Smooth muscle cell (in vitro differentiated cells): ENCODE results near the gene CREBBP. TPM values are rescaled to one million over a fixed set of nuclear protein-coding genes. Genes with fewer than 3 reads are reported as not detected.

Source experiments
- DNase-seq: peaks from one replicate; lab custom pipeline; 2025; ENCODE audit not compliant: unreplicated experiment; lab: John Stamatoyannopoulos, UW
- H2AFZ ChIP-seq: fragments of 200-600 bp; sonication (generic); 2 replicates; pipeline ENCODE4 v1.6.0; 2016; ENCODE audit warnings: antibody characterized with exemption, low read depth, mild to moderate bottlenecking
- H3F3A ChIP-seq: fragments of 200-600 bp; sonication (generic); 2 replicates; pipeline ENCODE4 v1.6.0; 2017; ENCODE audit warnings: antibody characterized with exemption, low read depth
- H3K27ac ChIP-seq: fragments of 200-600 bp; sonication (generic); 2 replicates; pipeline ENCODE4 v1.5.1; 2016; ENCODE audit warnings: low read depth, mild to moderate bottlenecking
- H3K27me3 ChIP-seq: fragments of 200-600 bp; sonication (generic); 2 replicates; pipeline ENCODE4 v1.6.1; 2016; ENCODE audit warnings: low read depth, mild to moderate bottlenecking
- H3K36me3 ChIP-seq: fragments of 200-600 bp; sonication (generic); 2 replicates; pipeline ENCODE4 v1.5.1; 2016; ENCODE audit warnings: low read depth
- H3K4me1 ChIP-seq: fragments of 200-600 bp; sonication (generic); 2 replicates; pipeline ENCODE4 v1.5.1; 2016; ENCODE audit warnings: low read depth
- H3K4me2 ChIP-seq: fragments of 200-600 bp; sonication (generic); 2 replicates; pipeline ENCODE4 v1.6.0; 2016; ENCODE audit warnings: mild to moderate bottlenecking
- H3K4me3 ChIP-seq: fragments of 200-600 bp; sonication (generic); 2 replicates; pipeline ENCODE4 v1.5.1; 2016; ENCODE audit warnings: mild to moderate bottlenecking
- H3K79me2 ChIP-seq: fragments of 200-600 bp; sonication (generic); 2 replicates; pipeline ENCODE4 v1.6.0; 2016; ENCODE audit warnings: low read depth, mild to moderate bottlenecking
- H3K9ac ChIP-seq: fragments of 200-600 bp; sonication (generic); 2 replicates; pipeline ENCODE4 v1.6.0; 2016; ENCODE audit warnings: low read depth
- H3K9me3 ChIP-seq: fragments of 200-600 bp; sonication (generic); replicated peaks from 2 replicates; pipeline ENCODE4 v1.5.1; 2016; ENCODE audit warnings: low read depth
- H4K20me1 ChIP-seq: fragments of 200-600 bp; sonication (generic); 2 replicates; pipeline ENCODE4 v1.6.0; 2016; ENCODE audit warnings: low read depth
- CTCF ChIP-seq: fragments of 200-600 bp; sonication (generic); IDR thresholded peaks from 2 replicates; pipeline ENCODE4 v1.5.1; 2017; ENCODE audit warnings: borderline replicate concordance, mild to moderate bottlenecking, antibody characterized with exemption; ENCODE audit not compliant: insufficient read depth, poor library complexity, severe bottlenecking
- WGBS: methylation state at CpG from one replicate; pipeline ENCODE4 v1.1.7; 2016; ENCODE audit warnings: low lambda C conversion rate; 5-methylcytosine and 5-hydroxymethylcytosine counted together
- polyA plus RNA-seq: library from polyadenylated mRNA; unstranded; fragments of >200 nt; fragmentation: Nextera tagmentation; extraction: Ambion mirVana; gene quantifications from 2 replicates; pipeline ENCODE4 v1.2.1, GENCODE V29; 2016
- total RNA-seq: library from RNA; depleted of rRNA; stranded (reverse); fragments of >200 nt; gene quantifications from 2 replicates; pipeline ENCODE4 v1.2.3, GENCODE V29; 2014

The CREBBP gene
- total and polyA plus RNA-seq, 2 experiments from 2014 or later = 14.3 to 19.6 TPM

GRCh38 chr16:3920206-3920605 lies 39.7 kb upstream of the CREBBP start:
- H3K4me1 ChIP-seq = no peaks in the 10 kb centered on the region
- TF ChIP-seq CTCF = no peak
- H3K4me2 ChIP-seq = no peak overlapping the region
- H3K9ac ChIP-seq = no peak overlapping the region
- H3K27me3 ChIP-seq = no peaks in the 10 kb centered on the region
- no peaks in the 10 kb centered on the region for H3K79me2 ChIP-seq
- no peak overlapping the region for H3K4me3 ChIP-seq
- H3K36me3 ChIP-seq = no peaks in the 10 kb centered on the region
- 80% methylated on average over 8 of the region's 8 CpGs for WGBS
- DNase-seq = no peak
- no peaks in the 10 kb centered on the region for H3F3A ChIP-seq
- H4K20me1 ChIP-seq = no peaks in the 10 kb centered on the region
- H2AFZ ChIP-seq = no peak overlapping the region
- H3K9me3 ChIP-seq = no peaks in the 10 kb centered on the region
- no peak overlapping the region for H3K27ac ChIP-seq

GRCh38 chr16:3919413-3919812 lies 38.9 kb upstream of the CREBBP start:
- no peak for TF ChIP-seq CTCF
- no peak for DNase-seq
- Histone ChIP-seq H3K4me3 (no peak overlapping the region), H3K9me3 (no peaks in the 10 kb centered on the region), H4K20me1 (no peaks in the 10 kb centered on the region), H3K4me1 (no peaks in the 10 kb centered on the region), H3K27ac (no peak overlapping the region), H3K27me3 (no peaks in the 10 kb centered on the region), H3K4me2 (no peak overlapping the region), H3K79me2 (no peaks in the 10 kb centered on the region), H2AFZ (no peak overlapping the region), H3F3A (no peaks in the 10 kb centered on the region), H3K36me3 (no peaks in the 10 kb centered on the region), H3K9ac (no peak overlapping the region)
- WGBS = 81% methylated on average over 6 of the region's 6 CpGs

- Histone ChIP-seq H3K27me3 (no peaks in the 10 kb centered on the region), H3K4me1 (no peaks in the 10 kb centered on the region), H2AFZ (no peak overlapping the region), H3K9ac (no peak overlapping the region), H3F3A (no peaks in the 10 kb centered on the region), H3K9me3 (no peaks in the 10 kb centered on the region), H3K79me2 (no peaks in the 10 kb centered on the region), H4K20me1 (no peaks in the 10 kb centered on the region), H3K36me3 (no peaks in the 10 kb centered on the region), H3K27ac (no peak overlapping the region), H3K4me3 (no peak overlapping the region), H3K4me2 (no peak overlapping the region)
- no peak for DNase-seq
- WGBS = 91% methylated on average over 17 of the region's 17 CpGs
- TF ChIP-seq CTCF = no peak
Measured at GRCh38 chr16:3915426-3916260, 35.1 kb upstream of the CREBBP start.

GRCh38 chr16:3912897-3913296 lies 32.4 kb upstream of the CREBBP start:
- H3K27me3 ChIP-seq = no peaks in the 10 kb centered on the region
- DNase-seq = no peak
- no peak overlapping the region for H2AFZ ChIP-seq
- H3K4me2 ChIP-seq = no peak overlapping the region
- no peaks in the 10 kb centered on the region for H3K9me3 ChIP-seq
- H3K79me2 ChIP-seq = no peaks in the 10 kb centered on the region
- no peak overlapping the region for H3K27ac ChIP-seq
- WGBS = 96% methylated on average over 6 of the region's 6 CpGs
- no peaks in the 10 kb centered on the region for H3F3A ChIP-seq
- no peak for TF ChIP-seq CTCF
- no peak overlapping the region for H3K4me3 ChIP-seq
- no peaks in the 10 kb centered on the region for H3K4me1 ChIP-seq
- no peak overlapping the region for H3K9ac ChIP-seq
- no peaks in the 10 kb centered on the region for H3K36me3 ChIP-seq
- no peaks in the 10 kb centered on the region for H4K20me1 ChIP-seq
